Astrocyte (in vitro differentiated cells and primary cell): ENCODE results near the gene PSRC1. TPM values are rescaled to one million over a fixed set of nuclear protein-coding genes. Genes with fewer than 3 reads are reported as not detected.
A peak's percentile ranks its signal among the peaks of the same experiment; 100 is the strongest.

Experiments
- DNase-seq: peaks from one replicate; pipeline ENCODE4 v3.0.0-alpha.2; 2010; ENCODE audit warnings: low read depth
- FAIRE-seq: peaks from 2 replicates; lab custom pipeline; 2011; peaks lifted over from hg19 to GRCh38; lab: Jason Lieb, UNC
- H2AFZ ChIP-seq: 2 replicates; pipeline ENCODE4 v1.6.0; 2012; ENCODE audit warnings: low read depth, low read length, inconsistent platforms
- H3K27ac ChIP-seq: 2 replicates; pipeline ENCODE4 v1.5.1; 2011; ENCODE audit warnings: low read depth, low read length, inconsistent platforms
- H3K27me3 ChIP-seq: 2 replicates; pipeline ENCODE4 v1.6.0; 2011; ENCODE audit warnings: low read length, inconsistent platforms; ENCODE audit not compliant: insufficient read depth
- H3K36me3 ChIP-seq: 2 replicates; pipeline ENCODE4 v1.5.1; 2011; ENCODE audit warnings: low read length, inconsistent platforms; ENCODE audit not compliant: insufficient read depth
- H3K4me1 ChIP-seq: 2 replicates; pipeline ENCODE4 v1.5.1; 2011; ENCODE audit warnings: low read length, inconsistent platforms; ENCODE audit not compliant: insufficient read depth
- H3K4me2 ChIP-seq: 2 replicates; pipeline ENCODE4 v1.6.0; 2012; ENCODE audit warnings: low read length, inconsistent platforms
- H3K4me3 ChIP-seq: 2 replicates; pipeline ENCODE4 v1.5.1; 2011; ENCODE audit warnings: low read depth, mild to moderate bottlenecking, low read length, inconsistent platforms; ENCODE audit not compliant: insufficient read depth
- H3K79me2 ChIP-seq: 2 replicates; pipeline ENCODE4 v1.6.0; 2012; ENCODE audit warnings: mild to moderate bottlenecking, low read length, inconsistent platforms; ENCODE audit not compliant: insufficient read depth
- H3K9ac ChIP-seq: 2 replicates; pipeline ENCODE4 v1.6.0; 2012; ENCODE audit warnings: mild to moderate bottlenecking, low read length, inconsistent platforms
- H3K9me3 ChIP-seq: 2 replicates; pipeline ENCODE4 v1.5.1; 2012; ENCODE audit warnings: low read depth, mild to moderate bottlenecking, low read length, inconsistent platforms; ENCODE audit not compliant: insufficient read depth
- H4K20me1 ChIP-seq: 2 replicates; pipeline ENCODE4 v1.6.0; 2012; ENCODE audit warnings: low read length, inconsistent platforms; ENCODE audit not compliant: insufficient read depth
- H3K27ac Mint-ChIP-seq: one replicate; pipeline ENCODE4 v1.8.0; 2021; ENCODE audit warnings: mild to moderate bottlenecking, mixed read lengths; ENCODE audit not compliant: unreplicated experiment
- H3K27me3 Mint-ChIP-seq: one replicate; pipeline ENCODE4 v1.8.0; 2021; ENCODE audit warnings: low read depth, mixed read lengths; ENCODE audit not compliant: unreplicated experiment
- H3K36me3 Mint-ChIP-seq: one replicate; pipeline ENCODE4 v1.8.0; 2021; ENCODE audit warnings: low read depth, mixed read lengths; ENCODE audit not compliant: unreplicated experiment
- H3K4me1 Mint-ChIP-seq: one replicate; pipeline ENCODE4 v1.8.0; 2021; ENCODE audit warnings: low read depth, mixed read lengths; ENCODE audit not compliant: unreplicated experiment
- H3K4me3 Mint-ChIP-seq: one replicate; pipeline ENCODE4 v1.8.0; 2021; ENCODE audit warnings: mild to moderate bottlenecking, moderate library complexity, mixed read lengths; ENCODE audit not compliant: unreplicated experiment
- H3K9me3 Mint-ChIP-seq: one replicate; pipeline ENCODE4 v1.8.0; 2021; ENCODE audit warnings: mild to moderate bottlenecking, mixed read lengths; ENCODE audit not compliant: unreplicated experiment
- CTCF ChIP-seq: IDR thresholded peaks from 2 replicates; pipeline ENCODE4 v1.5.1; 2011; ENCODE audit warnings: low read depth, mild to moderate bottlenecking, inconsistent platforms, low read length, moderate library complexity; ENCODE audit not compliant: insufficient read depth
- EZH2 ChIP-seq: IDR thresholded peaks from 2 replicates; pipeline ENCODE4 v1.6.1; 2012; ENCODE audit warnings: mild to moderate bottlenecking, low read length, inconsistent platforms; ENCODE audit not compliant: insufficient read depth
- total RNA-seq: library from RNA; stranded (reverse); gene quantifications from 2 replicates; pipeline ENCODE4 v1.2.1, GENCODE V29; 2021

PSRC1 gene
- total RNA-seq, 1 donor from 2014 or later, result 7.7 TPM

- Histone ChIP-seq H3K4me3 (no peak overlapping the region), H4K20me1 (no peaks in the 10 kb centered on the region), H3K36me3 (no peaks in the 10 kb centered on the region), H3K79me2 (no peaks in the 10 kb centered on the region), H2AFZ (no peak overlapping the region), H3K4me2 (no peak overlapping the region), H3K27me3 (no peaks in the 10 kb centered on the region), H3K27ac (no peak overlapping the region), H3K4me1 (peaks cover 29% of the 10 kb centered on the region), H3K9ac (no peak overlapping the region), H3K9me3 (no peaks in the 10 kb centered on the region)
- Mint-ChIP-seq H3K27me3 (no peaks in the 10 kb centered on the region), H3K27ac (peak overlapping the region; percentile 64), H3K4me3 (no peak overlapping the region), H3K4me1 (peaks cover 31% of the 10 kb centered on the region), H3K36me3 (peaks cover 1% of the 10 kb centered on the region), H3K9me3 (no peaks in the 10 kb centered on the region)
- FAIRE-seq (no peak), DNase-seq (no peak)
- no peak for TF ChIP-seq CTCF
- TF ChIP-seq EZH2, result no peak
These were observed 12.9 kb upstream of the PSRC1 start for GRCh38 chr1:109295712-109296415.

GRCh38 chr1:109294481-109294880 is 11.5 kb upstream of the PSRC1 start:
- Histone ChIP-seq H4K20me1 (no peaks in the 10 kb centered on the region), H3K9ac (no peak overlapping the region), H3K79me2 (no peaks in the 10 kb centered on the region), H3K27ac (no peak overlapping the region), H3K36me3 (no peaks in the 10 kb centered on the region), H3K4me1 (peaks cover 17% of the 10 kb centered on the region), H3K4me3 (no peak overlapping the region), H3K9me3 (no peaks in the 10 kb centered on the region), H2AFZ (no peak overlapping the region), H3K27me3 (no peaks in the 10 kb centered on the region), H3K4me2 (no peak overlapping the region)
- Mint-ChIP-seq H3K4me1 (peaks cover 26% of the 10 kb centered on the region), H3K9me3 (no peaks in the 10 kb centered on the region), H3K36me3 (peaks cover 1% of the 10 kb centered on the region), H3K27ac (no peak overlapping the region), H3K27me3 (no peaks in the 10 kb centered on the region), H3K4me3 (no peak overlapping the region)
- no peak for FAIRE-seq
- TF ChIP-seq EZH2, result no peak
- no peak for TF ChIP-seq CTCF
- DNase-seq, result no peak

- H3K27me3 ChIP-seq, result no peaks in the 10 kb centered on the region
- H3K9ac ChIP-seq, result no peak overlapping the region
- H3K4me3 ChIP-seq, result no peak overlapping the region
- H3K27ac ChIP-seq, result no peak overlapping the region
- Mint-ChIP-seq H3K27me3 (peaks cover 2% of the 10 kb centered on the region), H3K4me1 (peaks cover 11% of the 10 kb centered on the region), H3K27ac (no peak overlapping the region), H3K36me3 (peaks cover under 1% of the 10 kb centered on the region), H3K4me3 (no peak overlapping the region), H3K9me3 (peaks cover 2% of the 10 kb centered on the region)
- FAIRE-seq, result no peak
- no peak overlapping the region for H3K4me2 ChIP-seq
- DNase-seq, result no peak
- H2AFZ ChIP-seq, result no peak overlapping the region
- H3K9me3 ChIP-seq, result no peaks in the 10 kb centered on the region
- H3K4me1 ChIP-seq, result peaks cover 2% of the 10 kb centered on the region
- TF ChIP-seq CTCF, result no peak
- TF ChIP-seq EZH2, result no peak
- no peaks in the 10 kb centered on the region for H3K36me3 ChIP-seq
- H3K79me2 ChIP-seq, result no peaks in the 10 kb centered on the region
- H4K20me1 ChIP-seq, result no peaks in the 10 kb centered on the region
These were observed 10.1 kb upstream of the PSRC1 start for GRCh38 chr1:109293026-109293425.
